SU-DHL-6 (cell line): ENCODE results near the gene LHB.

Experiments
- CTCF ChIP-seq: fragments of 200-600 bp; sonication (generic); IDR thresholded peaks from one replicate; pipeline ENCODE4 v1.5.1; 2017; ENCODE audit warnings: antibody characterized with exemption, mild to moderate bottlenecking, low read length, moderate library complexity; ENCODE audit not compliant: insufficient read depth, poor library complexity, severe bottlenecking
- EZH2phosphoT487 ChIP-seq: fragments of 200-600 bp; sonication (generic), shearing (Covaris generic); conservative IDR thresholded peaks from 2 replicates; pipeline ENCODE4 v1.6.1; 2018; ENCODE audit warnings: mild to moderate bottlenecking, antibody characterized with exemption, low read length, moderate library complexity, mixed read lengths

DNA sequence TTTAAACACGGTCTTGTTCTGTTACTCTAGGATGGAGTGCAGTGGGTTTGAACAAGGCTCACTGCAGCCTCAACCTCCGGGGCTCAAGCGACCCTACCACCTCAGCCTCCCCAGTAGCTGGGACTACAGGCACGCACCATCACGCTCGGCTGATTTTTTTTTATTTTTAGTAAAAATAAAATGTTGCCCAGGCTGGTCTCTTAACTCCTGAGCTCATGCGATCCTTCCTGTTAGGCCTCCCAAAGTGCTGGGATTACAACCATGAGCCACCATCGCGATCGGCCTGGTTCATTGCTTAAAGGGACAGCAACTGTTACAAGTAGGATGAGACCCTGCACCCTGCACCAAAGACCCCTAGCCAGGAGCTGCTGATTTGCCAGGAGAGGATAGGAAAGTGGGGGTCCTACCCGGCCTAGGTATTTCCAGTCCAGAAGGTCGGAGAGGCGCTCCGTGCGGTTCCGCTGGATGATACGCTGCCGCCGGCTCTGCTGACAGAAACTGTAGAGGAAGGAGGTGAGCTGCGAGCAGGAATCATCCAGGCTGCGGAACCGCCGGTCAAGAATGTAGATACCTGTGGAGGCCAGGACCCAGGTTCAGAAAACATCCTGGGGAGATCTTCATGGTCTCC, 46.6 kb downstream of the LHB start:
- no peak for TF ChIP-seq CTCF
- no peak for TF ChIP-seq EZH2phosphoT487
